Measurements from ENCODE around the gene RBL2.

The RBL2 gene

DNA sequence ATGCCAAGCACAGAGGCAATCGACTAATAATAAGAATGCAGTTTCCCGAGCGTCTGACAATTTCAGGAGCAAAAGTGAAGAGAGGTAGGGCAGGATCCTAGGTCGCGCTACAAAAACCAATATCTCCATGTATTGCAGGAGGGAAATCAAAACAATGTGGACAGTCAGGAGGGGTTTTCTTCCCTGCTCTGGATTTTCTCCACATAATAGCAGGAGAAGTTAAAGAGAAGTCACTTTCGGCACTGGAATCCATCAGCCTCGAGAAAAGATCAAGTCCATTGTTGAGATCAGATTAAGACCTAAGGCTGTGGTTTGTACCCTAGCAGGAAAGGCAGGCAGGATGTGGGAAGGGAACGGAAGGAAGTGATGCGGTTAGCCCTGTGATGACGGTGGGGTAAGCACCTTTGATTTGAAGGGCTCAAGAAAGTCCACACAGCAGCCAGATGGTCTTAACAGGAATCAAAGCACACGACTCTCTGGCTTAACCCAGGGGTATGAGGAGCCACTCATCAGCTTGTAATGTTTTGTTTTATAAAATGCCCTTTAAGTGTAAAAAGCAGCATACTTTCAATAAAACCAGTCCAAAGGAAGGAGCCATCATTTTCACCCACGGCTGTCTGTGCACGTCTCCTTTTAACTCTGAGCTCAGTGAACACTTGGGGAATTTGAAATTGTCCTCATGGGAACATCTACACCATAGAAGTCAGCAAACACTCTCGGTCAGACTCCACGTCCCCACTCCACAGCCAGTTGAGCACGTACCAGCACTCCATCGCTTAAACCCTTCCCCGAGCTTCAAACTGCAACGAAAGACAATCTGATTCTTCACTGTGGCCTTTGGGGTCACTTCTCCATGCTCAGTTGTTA, 84.5 kb downstream of the RBL2 start:
- TF ChIP-seq, protein P1, sequence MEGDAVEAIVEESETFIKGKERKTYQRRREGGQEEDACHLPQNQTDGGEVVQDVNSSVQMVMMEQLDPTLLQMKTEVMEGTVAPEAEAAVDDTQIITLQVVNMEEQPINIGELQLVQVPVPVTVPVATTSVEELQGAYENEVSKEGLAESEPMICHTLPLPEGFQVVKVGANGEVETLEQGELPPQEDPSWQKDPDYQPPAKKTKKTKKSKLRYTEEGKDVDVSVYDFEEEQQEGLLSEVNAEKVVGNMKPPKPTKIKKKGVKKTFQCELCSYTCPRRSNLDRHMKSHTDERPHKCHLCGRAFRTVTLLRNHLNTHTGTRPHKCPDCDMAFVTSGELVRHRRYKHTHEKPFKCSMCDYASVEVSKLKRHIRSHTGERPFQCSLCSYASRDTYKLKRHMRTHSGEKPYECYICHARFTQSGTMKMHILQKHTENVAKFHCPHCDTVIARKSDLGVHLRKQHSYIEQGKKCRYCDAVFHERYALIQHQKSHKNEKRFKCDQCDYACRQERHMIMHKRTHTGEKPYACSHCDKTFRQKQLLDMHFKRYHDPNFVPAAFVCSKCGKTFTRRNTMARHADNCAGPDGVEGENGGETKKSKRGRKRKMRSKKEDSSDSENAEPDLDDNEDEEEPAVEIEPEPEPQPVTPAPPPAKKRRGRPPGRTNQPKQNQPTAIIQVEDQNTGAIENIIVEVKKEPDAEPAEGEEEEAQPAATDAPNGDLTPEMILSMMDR (IDR thresholded peaks at IDR 0.05; ENCODE audit: low read depth, low read length, missing control alignments) = no peak
- peak; percentile 88 for DNase-seq (ENCODE audit: low read depth)
- peak overlapping the region; percentile 34 for H3K4me3 ChIP-seq (ENCODE audit: low read depth, low read length)

DNA sequence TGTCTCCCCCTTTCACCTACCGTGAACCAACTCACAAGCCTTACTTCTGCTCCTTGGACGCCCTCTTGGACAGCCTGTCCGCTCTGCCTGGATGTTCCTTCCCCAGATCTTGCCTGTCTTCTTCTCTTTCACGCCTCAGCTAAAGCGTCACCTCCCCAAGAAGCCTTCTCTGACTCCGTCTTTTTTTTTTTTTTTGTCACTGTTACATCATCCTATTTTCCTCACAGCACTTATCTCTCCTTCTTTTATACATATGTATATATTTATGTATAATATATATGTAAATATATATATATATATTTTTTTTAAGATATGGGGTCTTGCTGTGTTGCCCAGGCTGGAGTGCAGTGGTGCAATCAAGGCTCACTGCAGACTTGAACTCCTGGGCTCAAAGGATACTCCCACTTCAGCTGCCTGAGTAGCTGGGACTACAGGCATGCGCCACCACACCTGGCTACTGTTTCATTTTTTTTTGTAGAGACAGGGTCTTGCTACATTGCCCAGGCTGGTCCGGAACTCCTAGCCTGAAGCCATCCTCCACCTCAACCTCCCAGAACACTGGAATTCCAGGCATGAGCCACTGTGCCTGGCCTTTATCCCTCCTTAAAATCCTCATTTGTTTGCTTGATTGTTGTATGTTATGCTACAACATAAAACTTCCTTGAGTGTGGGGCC, 85.3 kb downstream of the RBL2 start:
- DNase-seq (ENCODE audit: low read depth) = no peak
- H3K4me3 ChIP-seq (ENCODE audit: low read depth, low read length) = peak overlapping the region; percentile 34; the same call in 1 of the 2 replicates
- TF ChIP-seq, protein P1 (IDR thresholded peaks at IDR 0.05; ENCODE audit: low read depth, low read length, missing control alignments) = no peak

DNA sequence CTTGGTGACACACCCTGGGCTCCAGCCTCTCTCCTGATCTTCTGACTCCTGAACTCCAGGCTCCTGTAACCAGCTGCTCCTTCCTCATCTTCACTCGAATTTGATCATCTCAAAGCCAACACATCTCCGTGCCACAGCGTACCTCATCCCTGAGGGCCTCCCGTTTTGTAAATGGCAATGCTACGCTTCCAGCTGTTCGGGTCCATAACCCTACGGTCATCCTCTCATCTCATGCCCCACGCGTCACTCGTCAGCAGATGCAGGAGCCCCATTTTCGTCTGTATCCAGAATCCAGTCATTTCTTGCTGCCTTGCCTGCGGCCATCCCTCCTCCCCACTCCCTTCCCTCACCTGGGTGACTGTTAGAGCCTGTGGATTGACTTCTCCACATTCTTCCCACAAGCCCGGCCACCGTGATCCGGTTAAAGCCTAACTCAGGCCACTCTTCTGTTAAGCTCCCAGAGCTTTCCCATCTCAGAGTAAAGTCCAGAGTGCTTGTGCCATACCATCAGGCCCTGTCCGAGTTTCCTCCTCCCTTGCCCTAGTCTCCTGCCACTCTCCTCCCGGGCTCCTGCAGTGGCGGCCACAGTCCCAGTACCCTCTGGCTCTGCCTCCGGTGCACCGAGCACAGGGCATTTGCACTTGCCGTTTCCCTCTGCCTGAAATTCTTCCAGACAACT, 89.0 kb downstream of the RBL2 start:
- no peak overlapping the region for H3K4me3 ChIP-seq (ENCODE audit: low read depth, low read length)
- no peak for DNase-seq (ENCODE audit: low read depth)
- TF ChIP-seq, protein P1 (IDR thresholded peaks at IDR 0.05; ENCODE audit: low read depth, low read length, missing control alignments) = no peak

DNA sequence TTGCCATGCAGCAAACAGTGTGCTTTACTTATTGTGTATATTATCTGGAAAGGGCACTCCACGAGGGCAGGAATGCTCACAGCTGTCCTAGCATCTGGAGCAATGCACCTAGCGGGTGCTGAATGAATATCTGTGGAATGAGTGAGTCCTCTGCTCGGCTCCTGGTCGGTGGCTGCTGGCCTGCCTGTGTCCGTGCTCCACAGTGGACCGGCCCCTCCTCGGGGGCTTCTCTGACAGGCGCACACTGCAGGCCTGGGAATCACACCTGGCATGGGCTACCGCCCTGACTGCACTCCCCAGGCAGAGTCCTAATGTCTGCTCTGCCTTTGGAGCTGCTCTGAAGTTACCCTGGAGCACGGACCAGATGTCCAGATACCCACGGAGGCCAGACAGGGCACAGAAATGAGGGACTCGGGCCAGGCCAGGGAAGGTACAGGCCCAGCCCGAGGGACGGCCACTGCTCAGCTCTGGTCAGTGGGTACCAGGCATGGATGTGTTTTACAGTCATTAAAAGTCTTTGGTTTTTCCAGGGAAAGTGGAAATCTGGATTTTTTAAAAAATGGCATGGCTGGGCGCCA, 89.8 kb downstream of the RBL2 start:
- no peak for DNase-seq (ENCODE audit: low read depth)
- TF ChIP-seq, protein P1 (IDR thresholded peaks at IDR 0.05; ENCODE audit: low read depth, low read length, missing control alignments) = no peak
- no peak overlapping the region for H3K4me3 ChIP-seq (ENCODE audit: low read depth, low read length)

DNA sequence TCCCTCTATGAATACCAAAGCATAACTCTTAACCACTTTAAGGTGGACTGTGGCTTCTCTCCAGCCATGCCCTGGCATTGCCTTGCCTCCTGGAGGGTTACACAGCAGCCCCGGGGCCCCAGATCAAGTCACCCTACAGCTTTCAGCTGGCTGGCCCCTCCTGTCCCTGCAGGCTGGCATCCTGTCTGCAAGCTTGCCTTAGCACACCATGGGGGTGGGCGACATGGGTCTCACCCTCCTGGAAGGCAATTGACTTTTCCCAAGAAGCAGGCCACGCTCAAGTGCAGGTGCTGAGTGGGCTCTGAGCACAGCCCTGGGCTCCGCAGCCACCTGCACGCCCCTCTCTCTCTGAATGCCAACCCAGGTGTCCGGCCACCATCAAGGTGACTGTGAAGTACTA, 94.5 kb downstream of the RBL2 start:
- DNase-seq (ENCODE audit: low read depth) = no peak
- TF ChIP-seq, protein P1 (IDR thresholded peaks at IDR 0.05; ENCODE audit: low read depth, low read length, missing control alignments) = no peak
- no peak overlapping the region for H3K4me3 ChIP-seq (ENCODE audit: low read depth, low read length)

DNA sequence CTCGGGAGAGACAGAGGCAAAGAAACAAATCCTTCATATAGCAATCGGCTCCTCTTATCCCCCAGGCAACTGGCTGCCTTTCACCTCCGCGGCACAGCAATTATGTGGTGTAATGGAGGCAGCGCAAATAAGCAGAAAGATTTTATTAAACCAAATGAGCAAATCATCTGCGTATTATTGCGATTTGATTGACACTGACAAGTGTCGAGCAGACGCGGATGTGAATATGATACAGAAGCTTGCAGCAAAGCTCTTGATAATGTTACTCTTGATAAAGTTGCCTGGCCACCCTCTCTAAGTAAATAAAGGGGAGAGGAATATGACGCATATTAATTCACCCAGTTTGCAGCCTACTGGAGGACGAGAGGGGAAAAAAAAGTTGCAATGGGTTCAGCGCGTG, 95.2 kb downstream of the RBL2 start:
- no peak overlapping the region for H3K4me3 ChIP-seq (ENCODE audit: low read depth, low read length)

More for the DNA sequence above, 95.2 kb downstream of the RBL2 start:
- no peak for DNase-seq (ENCODE audit: low read depth)
- TF ChIP-seq, protein P1 (IDR thresholded peaks at IDR 0.05; ENCODE audit: low read depth, low read length, missing control alignments) = no peak

Data from GM12864 (cell line).